CD4-positive, alpha-beta T cell (primary cell): ENCODE measurements around the gene GSC. TPM values are rescaled to one million over a fixed set of nuclear protein-coding genes. Genes with fewer than 3 reads are reported as not detected.

Experiments
- ATAC-seq: fragments of 200-7000 bp; cut with Tn5 transposase; one replicate; pipeline ENCODE4 v1.10.0; 2022; ENCODE audit warnings: mild to moderate bottlenecking; ENCODE audit not compliant: poor library complexity
- CTCF ChIA-PET: fragments of 350-600 bp; sonication (Branson Sonifier 250); formaldehyde crosslinking; loops from one replicate; lab custom pipeline; 2021; ENCODE audit warnings: antibody characterized with exemption, inconsistent platforms; lab: Charles Lee
- POLR2A ChIA-PET: fragments of 350-600 bp; sonication (Branson Sonifier 250); formaldehyde crosslinking; loops from one replicate; lab custom pipeline; 2021; ENCODE audit warnings: antibody characterized with exemption, inconsistent platforms; lab: Charles Lee
- DNase-seq, 14 experiments: peaks; one replicate each; pipeline ENCODE4 v3.0.0-alpha.2; 2013 to 2020; ENCODE audit warnings: mixed read lengths in 2 of 14
- H3K27ac ChIP-seq, 2 donors: one replicate each; pipeline versions ENCODE4 v1.5.1 to v1.7.0; 2013; ENCODE audit warnings: low read length in 2 of 2, low read depth in 1 of 2, mild to moderate bottlenecking in 1 of 2
- H3K27me3 ChIP-seq, 2 experiments: 1 replicate in 1 of 2; 2 replicates in 1 of 2; pipeline versions ENCODE4 v1.6.1 to v1.7.0; 2013; ENCODE audit warnings: low read length in 2 of 2, control low read depth in 1 of 2, mild to moderate bottlenecking in 1 of 2, moderate library complexity in 1 of 2; ENCODE audit not compliant: insufficient read depth in 2 of 2, control insufficient read depth in 1 of 2
- H3K36me3 ChIP-seq: one replicate; pipeline ENCODE4 v1.6.1; 2013; ENCODE audit warnings: low read length, control low read depth; ENCODE audit not compliant: insufficient read depth
- H3K4me1 ChIP-seq: one replicate; pipeline ENCODE4 v1.6.1; 2013; ENCODE audit warnings: low read length, control low read depth; ENCODE audit not compliant: insufficient read depth
- H3K4me3 ChIP-seq: one replicate; pipeline ENCODE4 v1.5.1; 2013; ENCODE audit warnings: mild to moderate bottlenecking, low read length, moderate library complexity
- H3K9me3 ChIP-seq, 2 experiments: 1 replicate in 1 of 2; 2 replicates in 1 of 2; pipeline versions ENCODE4 v1.6.1 to v1.7.0; 2013; ENCODE audit warnings: low read length in 2 of 2, mild to moderate bottlenecking in 2 of 2, control low read depth in 1 of 2, moderate library complexity in 1 of 2; ENCODE audit not compliant: control insufficient read depth in 1 of 2, insufficient read depth in 1 of 2
- H3K27ac Mint-ChIP-seq: one replicate; pipeline ENCODE4 v1.8.0; 2020; ENCODE audit warnings: mixed read lengths
- H3K27me3 Mint-ChIP-seq: one replicate; pipeline ENCODE4 v1.8.0; 2021; ENCODE audit warnings: mixed read lengths
- H3K36me3 Mint-ChIP-seq: one replicate; pipeline ENCODE4 v1.8.0; 2021; ENCODE audit warnings: low read depth, mixed read lengths
- H3K4me1 Mint-ChIP-seq: one replicate; pipeline ENCODE4 v1.8.0; 2021; ENCODE audit warnings: low read depth, mixed read lengths
- H3K4me3 Mint-ChIP-seq: one replicate; pipeline ENCODE4 v1.8.0; 2020; ENCODE audit warnings: mild to moderate bottlenecking, mixed read lengths
- H3K9me3 Mint-ChIP-seq: one replicate; pipeline ENCODE4 v1.8.0; 2020; ENCODE audit warnings: mixed read lengths
- intact Hi-C, 2 experiments: fragments of 100-400 bp; cut with DNase I in 1 of 2; cut with micrococcal nuclease in 1 of 2; formaldehyde crosslinking; loops; one replicate each; pipeline versions ENCODE4 v1.15.1 to v1.9.0; 2023 to 2025; cut with DNase I, micrococcal nuclease
- total RNA-seq, 174 experiments: library from RNA in 2 of 174; stranded (reverse) in 2 of 174; gene quantifications; one replicate each; pipeline ENCODE4 v1.2.3 and lab custom pipeline; 2021 to 2026
- TF ChIP-seq, protein P1 (sequence below): fragments of 200-600 bp; IDR thresholded peaks from one replicate; pipeline ENCODE4 v1.8.0; 2022; ENCODE audit warnings: antibody characterized with exemption, mild to moderate bottlenecking

GSC gene
- total RNA-seq, 2 experiments from 2014 or later: not detected

DNA sequence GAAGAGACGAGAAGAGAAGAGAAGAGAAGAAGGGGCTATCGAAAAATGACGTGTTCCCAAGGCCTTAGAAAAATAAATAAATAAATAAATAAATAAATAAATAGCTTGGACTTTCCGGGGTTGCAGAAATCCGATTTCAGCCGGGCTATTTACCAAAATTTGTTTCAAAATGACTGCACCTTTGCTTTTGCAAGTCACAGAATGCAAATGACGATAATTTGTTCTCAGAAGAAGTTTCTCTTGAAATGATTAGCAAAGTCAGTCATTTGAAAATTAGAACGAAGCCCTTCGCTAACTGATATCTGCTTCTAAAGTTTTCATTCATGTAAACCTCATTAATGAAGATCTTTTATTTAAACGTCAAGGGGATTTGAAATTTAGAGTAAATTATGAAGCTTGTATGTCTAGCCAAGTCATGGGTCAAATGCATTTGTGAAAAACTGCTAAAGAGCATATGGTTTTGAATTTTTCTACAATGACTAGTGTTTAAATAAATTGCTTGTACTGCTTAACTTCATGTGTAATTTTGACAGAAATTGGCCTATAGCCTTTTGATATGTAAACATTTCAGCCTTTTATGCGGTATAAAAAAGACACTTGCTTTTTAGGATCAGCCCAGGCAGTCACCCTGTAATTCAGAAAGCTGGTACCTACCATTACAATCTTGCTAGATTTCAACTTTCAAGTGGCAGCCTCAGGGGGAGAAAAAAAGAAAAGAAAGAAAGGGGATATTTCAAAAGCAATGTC lies 4.6 kb upstream of the GSC start:
- TF ChIP-seq, protein P1, sequence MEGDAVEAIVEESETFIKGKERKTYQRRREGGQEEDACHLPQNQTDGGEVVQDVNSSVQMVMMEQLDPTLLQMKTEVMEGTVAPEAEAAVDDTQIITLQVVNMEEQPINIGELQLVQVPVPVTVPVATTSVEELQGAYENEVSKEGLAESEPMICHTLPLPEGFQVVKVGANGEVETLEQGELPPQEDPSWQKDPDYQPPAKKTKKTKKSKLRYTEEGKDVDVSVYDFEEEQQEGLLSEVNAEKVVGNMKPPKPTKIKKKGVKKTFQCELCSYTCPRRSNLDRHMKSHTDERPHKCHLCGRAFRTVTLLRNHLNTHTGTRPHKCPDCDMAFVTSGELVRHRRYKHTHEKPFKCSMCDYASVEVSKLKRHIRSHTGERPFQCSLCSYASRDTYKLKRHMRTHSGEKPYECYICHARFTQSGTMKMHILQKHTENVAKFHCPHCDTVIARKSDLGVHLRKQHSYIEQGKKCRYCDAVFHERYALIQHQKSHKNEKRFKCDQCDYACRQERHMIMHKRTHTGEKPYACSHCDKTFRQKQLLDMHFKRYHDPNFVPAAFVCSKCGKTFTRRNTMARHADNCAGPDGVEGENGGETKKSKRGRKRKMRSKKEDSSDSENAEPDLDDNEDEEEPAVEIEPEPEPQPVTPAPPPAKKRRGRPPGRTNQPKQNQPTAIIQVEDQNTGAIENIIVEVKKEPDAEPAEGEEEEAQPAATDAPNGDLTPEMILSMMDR: no peak
- ATAC-seq (no peak), DNase-seq (no peak)
- Mint-ChIP-seq H3K27me3 (peaks cover 86% of the 10 kb centered on the region), H3K4me1 (peaks cover 11% of the 10 kb centered on the region), H3K27ac (no peak overlapping the region), H3K4me3 (no peak overlapping the region), H3K9me3 (no peaks in the 10 kb centered on the region), H3K36me3 (no peaks in the 10 kb centered on the region)
- POLR2A ChIA-PET: no interaction called here
- H3K4me3 ChIP-seq: no peak overlapping the region
- intact Hi-C loops: no loop called here
- peaks cover 71 to 94% of the 10 kb centered on the region in 2 experiments for H3K27me3 ChIP-seq
- no peaks in the 10 kb centered on the region for H3K36me3 ChIP-seq
- CTCF ChIA-PET: no interaction called here
- no peaks in the 10 kb centered on the region for H3K4me1 ChIP-seq
- H3K27ac ChIP-seq: no peak overlapping the region
- peaks cover 0 to 21% of the 10 kb centered on the region in 2 experiments for H3K9me3 ChIP-seq

DNA sequence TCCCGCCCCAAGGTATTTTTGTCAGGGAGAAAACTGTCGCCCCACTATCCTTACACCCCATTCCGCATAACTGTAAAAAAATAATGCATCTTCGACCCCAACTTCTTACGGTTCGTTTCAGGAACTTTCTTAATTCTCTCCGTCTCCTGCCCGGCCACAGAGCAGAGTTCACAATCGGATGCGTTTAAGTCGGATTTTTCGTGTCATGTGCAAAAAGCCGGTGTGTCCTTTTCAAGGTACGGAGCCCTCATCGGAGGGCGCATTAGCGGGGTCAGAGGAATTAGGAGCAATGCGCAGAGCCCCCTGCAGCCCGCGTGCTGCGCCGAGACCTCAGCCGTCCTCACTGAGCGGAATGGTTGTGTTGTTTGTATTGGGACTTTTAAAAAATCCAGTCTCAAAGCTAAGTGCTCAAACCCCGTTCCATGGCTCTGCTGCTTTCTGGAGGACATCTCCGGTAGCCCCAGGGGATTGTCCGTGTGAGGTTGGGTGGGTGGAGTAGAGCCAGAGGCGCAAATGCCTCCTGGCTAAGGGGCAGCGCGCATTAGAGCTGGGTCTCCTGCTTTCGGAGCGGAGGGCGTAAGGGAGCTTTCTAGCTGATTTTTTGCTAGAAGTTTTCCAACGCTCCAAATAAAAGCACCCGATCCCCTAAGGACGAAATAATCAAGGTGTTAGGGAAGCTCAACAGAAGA lies 3.9 kb upstream of the GSC start:
- H3K27me3 ChIP-seq: peaks cover 71 to 94% of the 10 kb centered on the region in 2 experiments
- Mint-ChIP-seq H3K27me3 (peaks cover 85% of the 10 kb centered on the region), H3K36me3 (no peaks in the 10 kb centered on the region), H3K27ac (no peak overlapping the region), H3K4me1 (peaks cover 11% of the 10 kb centered on the region), H3K4me3 (no peak overlapping the region), H3K9me3 (no peaks in the 10 kb centered on the region)
- TF ChIP-seq, protein P1: no peak
- ChIA-PET CTCF (no interaction called here), POLR2A (no interaction called here)
- no peak for DNase-seq
- intact Hi-C loops: no loop called here
- peaks cover 7% of the 10 kb centered on the region for H3K4me1 ChIP-seq
- H3K9me3 ChIP-seq: peaks cover 0 to 28% of the 10 kb centered on the region in 2 experiments
- no peak for ATAC-seq
- no peak overlapping the region for H3K4me3 ChIP-seq
- H3K36me3 ChIP-seq: no peaks in the 10 kb centered on the region
- H3K27ac ChIP-seq: no peak overlapping the region

DNA sequence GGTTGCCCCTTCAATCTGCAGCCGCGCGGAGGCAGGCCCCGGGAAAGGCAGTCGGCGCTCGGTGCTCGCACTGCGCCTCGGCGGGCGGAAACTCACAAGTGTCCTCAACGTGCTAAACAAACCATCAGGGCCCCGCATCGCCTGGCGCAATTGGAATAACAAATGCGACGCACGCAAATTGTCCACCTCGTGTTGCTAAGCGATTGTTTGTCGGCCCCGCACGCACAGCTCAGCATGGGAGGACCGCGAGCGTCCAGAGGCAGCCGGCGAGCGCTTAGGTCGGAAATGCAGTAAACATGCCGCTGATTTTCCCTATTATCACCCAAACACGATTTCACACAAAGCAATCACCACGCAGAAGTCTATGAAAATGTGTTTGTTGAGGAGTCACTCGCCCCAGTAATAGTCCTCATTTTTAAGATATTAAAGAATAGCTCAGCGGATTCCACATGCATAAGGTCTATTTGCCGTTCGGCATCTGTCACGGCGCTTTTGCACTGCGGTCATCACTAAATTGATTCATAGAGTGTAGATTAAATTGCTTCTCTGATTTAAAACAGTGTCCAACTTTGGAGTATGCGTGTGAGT lies 3.2 kb upstream of the GSC start:
- Mint-ChIP-seq H3K9me3 (no peaks in the 10 kb centered on the region), H3K36me3 (no peaks in the 10 kb centered on the region), H3K27ac (no peak overlapping the region), H3K27me3 (peaks cover 86% of the 10 kb centered on the region), H3K4me1 (peaks cover 16% of the 10 kb centered on the region), H3K4me3 (no peak overlapping the region)
- ATAC-seq (no peak), DNase-seq (no peak)
- no peak overlapping the region for H3K4me3 ChIP-seq
- TF ChIP-seq, protein P1: no peak
- peaks cover 0 to 32% of the 10 kb centered on the region in 2 experiments for H3K9me3 ChIP-seq
- H3K4me1 ChIP-seq: peaks cover 14% of the 10 kb centered on the region
- no peak overlapping the region for H3K27ac ChIP-seq
- intact Hi-C loops: no loop called here
- ChIA-PET CTCF (no interaction called here), POLR2A (no interaction called here)
- peaks cover 73 to 95% of the 10 kb centered on the region in 2 experiments for H3K27me3 ChIP-seq
- H3K36me3 ChIP-seq: no peaks in the 10 kb centered on the region
